ENCODE measurements around the gene CRMP1.

The CRMP1 gene

GRCh38 chr4:5795580-5795979, 97.3 kb downstream of the CRMP1 start:
- DNase-seq (ENCODE audit: low spot score) = no peak

DNA sequence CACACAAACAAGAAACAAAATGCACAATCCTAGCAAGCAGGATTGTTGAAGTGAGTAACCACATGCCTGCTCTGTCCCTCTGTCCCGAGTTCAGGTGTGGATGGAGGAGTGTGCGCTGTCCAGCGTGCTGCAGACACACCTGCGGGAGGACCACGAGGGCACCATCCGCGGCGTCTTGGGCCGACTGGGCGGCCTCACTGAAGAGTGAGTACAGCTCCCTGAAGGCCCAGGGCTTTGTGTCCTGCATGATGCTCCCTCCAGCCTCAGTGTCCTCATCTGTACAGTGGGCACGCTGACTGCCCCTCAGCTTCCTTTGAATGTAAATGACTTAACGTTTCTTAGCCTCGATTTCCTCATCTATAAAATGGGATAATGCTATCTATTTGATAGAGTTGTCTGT, 99.4 kb downstream of the CRMP1 start:
- DNase-seq (ENCODE audit: low spot score) = no peak

- no peak for DNase-seq (ENCODE audit: low spot score)
Measured at GRCh38 chr4:5791654-5792053, 101.2 kb downstream of the CRMP1 start.

DNA sequence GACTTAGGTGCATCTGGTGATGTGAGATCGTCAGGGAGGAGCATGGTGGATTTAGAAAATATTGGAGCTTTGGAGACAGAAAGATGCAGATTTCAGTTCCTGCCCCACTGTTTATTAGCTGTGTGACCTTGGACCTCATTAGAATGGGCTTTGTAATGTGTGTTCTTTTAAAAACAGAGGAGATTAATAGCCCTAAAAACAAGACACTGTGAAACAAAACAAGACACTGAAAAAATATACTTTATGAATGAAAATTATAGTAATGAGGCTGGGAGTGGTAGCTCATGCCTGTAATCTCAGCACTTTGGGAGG, 102.4 kb downstream of the CRMP1 start:
- no peak for DNase-seq (ENCODE audit: low spot score)

GRCh38 chr4:5789141-5789540, 103.7 kb downstream of the CRMP1 start:
- DNase-seq (ENCODE audit: low spot score) = no peak

- no peak for DNase-seq (ENCODE audit: low spot score)
Measured at GRCh38 chr4:5788144-5788543, 104.7 kb downstream of the CRMP1 start.

- no peak for DNase-seq (ENCODE audit: low spot score)
Measured at GRCh38 chr4:5787311-5787710, 105.6 kb downstream of the CRMP1 start.

DNA sequence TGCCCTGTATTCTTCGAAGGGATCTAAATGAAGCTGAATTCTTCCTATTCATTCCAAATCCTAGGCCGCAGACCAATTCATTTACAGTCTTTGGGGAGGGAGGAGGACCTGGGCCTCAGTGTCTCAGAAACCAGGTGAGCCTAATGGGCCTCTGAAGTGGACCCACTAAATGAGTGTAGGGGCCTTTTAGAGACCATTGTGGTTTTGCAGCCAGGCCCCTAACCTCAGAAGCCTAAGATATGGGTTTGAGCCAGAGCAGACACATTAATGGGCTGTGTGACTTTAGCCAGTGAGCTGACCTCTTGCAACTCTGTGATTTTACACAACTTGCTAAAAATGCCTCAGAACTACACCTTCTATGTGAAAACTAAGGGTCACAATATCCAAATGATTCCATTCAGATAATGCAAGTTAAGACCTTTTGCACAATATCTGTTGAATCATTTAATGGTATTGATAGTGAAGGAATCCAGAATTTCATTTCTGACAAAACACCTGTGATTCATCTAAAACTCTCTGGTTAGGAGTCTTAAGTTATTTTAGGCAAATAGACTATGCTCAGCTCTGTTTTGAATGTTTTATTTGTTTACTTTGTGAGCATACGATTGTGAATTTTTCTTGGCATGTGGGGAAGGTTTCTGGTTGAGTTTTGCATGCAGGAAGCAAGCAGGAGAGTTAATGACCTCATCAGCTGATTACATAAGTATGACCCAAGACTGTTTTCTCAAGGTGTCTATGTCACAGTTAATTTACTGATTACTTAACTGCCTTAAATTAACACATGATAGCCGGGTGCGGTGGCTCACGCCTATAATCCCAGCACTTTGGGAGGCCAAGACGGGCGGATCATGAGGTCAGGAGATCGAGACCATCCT, 106.8 kb downstream of the CRMP1 start:
- DNase-seq (ENCODE audit: low spot score) = no peak

GRCh38 chr4:5784960-5785611, 107.8 kb downstream of the CRMP1 start:
- DNase-seq (ENCODE audit: low spot score) = no peak

GRCh38 chr4:5784021-5784420, 108.9 kb downstream of the CRMP1 start:
- no peak for DNase-seq (ENCODE audit: low spot score)

- no peak for DNase-seq (ENCODE audit: low spot score)
Measured at GRCh38 chr4:5783486-5783885, 109.4 kb downstream of the CRMP1 start.

DNA sequence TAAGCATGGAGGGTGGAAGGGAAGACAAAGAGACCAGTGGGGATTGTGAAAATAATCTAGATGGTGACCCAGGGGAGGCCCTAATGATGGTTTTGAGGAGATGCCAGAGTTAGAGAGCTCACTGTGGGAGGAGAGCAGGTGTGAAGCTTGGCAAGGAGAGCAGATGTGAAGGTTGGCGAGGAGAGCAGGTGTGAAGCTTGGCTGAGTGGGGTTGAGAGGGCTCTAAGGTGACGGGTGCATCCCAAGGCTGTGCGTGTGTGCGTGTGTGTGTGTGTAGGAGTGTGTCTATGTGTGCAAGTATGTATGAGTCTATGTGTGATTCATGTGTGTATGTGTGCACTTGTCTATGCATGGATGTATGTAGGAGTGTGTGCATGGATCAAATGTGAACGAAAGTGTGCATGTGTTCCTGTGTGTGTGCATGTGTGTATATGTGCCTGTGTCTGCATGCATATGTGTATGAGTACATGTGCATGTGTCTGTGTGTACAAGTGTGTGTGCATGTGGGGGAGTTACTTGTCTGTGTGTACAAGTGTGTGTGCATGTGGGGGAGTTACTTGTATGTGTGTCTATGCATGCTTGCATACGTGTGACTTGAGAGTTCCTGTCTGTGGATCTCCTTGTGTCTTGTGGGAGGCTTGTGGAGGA, 109.9 kb downstream of the CRMP1 start:
- no peak for DNase-seq (ENCODE audit: low spot score)

- no peak for DNase-seq (ENCODE audit: low spot score)
Measured at GRCh38 chr4:5781691-5782090, 111.2 kb downstream of the CRMP1 start.

DNA sequence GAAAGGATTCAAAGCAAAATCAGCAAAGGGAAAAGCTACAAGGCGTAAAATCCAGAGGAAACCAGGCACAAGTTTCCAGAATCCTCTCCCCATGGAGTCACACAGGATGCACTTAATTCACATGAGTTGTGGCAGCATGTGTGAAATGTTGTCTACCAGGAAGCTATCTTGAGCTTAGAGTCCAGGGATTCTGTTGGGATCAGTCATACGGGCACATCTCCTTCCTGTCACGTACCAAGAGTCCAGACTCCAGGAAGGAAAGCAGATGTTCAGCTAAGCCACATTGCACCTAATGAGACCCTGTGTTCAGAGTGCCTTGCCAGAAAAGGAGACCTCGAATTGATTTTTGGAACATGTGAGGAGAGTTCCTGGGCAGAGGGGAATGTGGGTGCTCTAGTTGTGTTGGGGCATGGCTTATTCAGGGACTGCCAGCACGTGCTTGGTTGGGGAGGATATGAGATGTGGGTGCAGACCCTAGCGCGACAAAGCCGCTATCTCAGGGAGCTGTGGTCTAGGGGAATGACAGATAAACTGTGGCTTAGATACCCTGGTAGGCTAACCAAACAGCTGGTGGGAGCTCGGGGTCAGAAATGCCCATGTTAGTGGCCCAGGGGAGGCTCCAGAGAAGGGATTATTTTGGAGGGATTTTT, 111.9 kb downstream of the CRMP1 start:
- no peak for DNase-seq (ENCODE audit: low spot score)

GRCh38 chr4:5776510-5776909, 116.4 kb downstream of the CRMP1 start:
- DNase-seq (ENCODE audit: low spot score) = no peak

GRCh38 chr4:5774416-5775036, 118.4 kb downstream of the CRMP1 start:
- DNase-seq (ENCODE audit: low spot score) = no peak

- no peak for DNase-seq (ENCODE audit: low spot score)
Measured at GRCh38 chr4:5773271-5773555, 119.7 kb downstream of the CRMP1 start.

- DNase-seq (ENCODE audit: low spot score) = no peak
Measured at GRCh38 chr4:5772528-5773270, 120.2 kb downstream of the CRMP1 start.
